BJ (cell line): Measurements from ENCODE around the gene PTPN20. TPM values are rescaled to one million over a fixed set of nuclear protein-coding genes. Genes with fewer than 3 reads are reported as not detected.

ENCODE experiments used
- CTCF ChIA-PET: fragments of 350-600 bp; formaldehyde crosslinking; extraction: SDS; loops from one replicate; lab custom pipeline; 2021; ENCODE audit warnings: antibody characterized with exemption, inconsistent platforms; lab: Yijun Ruan, JAX
- POLR2A ChIA-PET: fragments of 300-600 bp; sonication (Branson Sonifier 250); formaldehyde crosslinking; extraction: SDS; loops from one replicate; lab custom pipeline; 2021; ENCODE audit warnings: antibody characterized with exemption; lab: Charles Lee
- DNase-seq: peaks from one replicate; pipeline ENCODE4 v3.0.0-alpha.2; 2011; ENCODE audit warnings: low read depth
- H3K27me3 ChIP-seq: 2 replicates; pipeline ENCODE4 v1.6.0; 2011; ENCODE audit warnings: low read length; ENCODE audit not compliant: control insufficient read depth, insufficient read depth
- H3K36me3 ChIP-seq: 2 replicates; pipeline ENCODE4 v1.5.1; 2011; ENCODE audit warnings: low read length; ENCODE audit not compliant: control insufficient read depth, insufficient read depth
- H3K4me3 ChIP-seq: 2 replicates; pipeline ENCODE4 v1.5.1; 2011; ENCODE audit warnings: low read depth, mild to moderate bottlenecking, control low read depth, low read length
- CTCF ChIP-seq: IDR thresholded peaks from 2 replicates; pipeline ENCODE4 v1.5.1; 2011; ENCODE audit warnings: low read depth, mild to moderate bottlenecking, control low read depth, inconsistent platforms, low read length, moderate library complexity; ENCODE audit not compliant: insufficient read depth
- polyA plus RNA-seq: library from polyadenylated mRNA; depleted of rRNA; stranded (reverse); fragments of >200 nt; gene quantifications from 2 replicates; pipeline ENCODE4 v1.2.3, GENCODE V29; 2011

Gene PTPN20
- polyA plus RNA-seq, 1 experiment, result 0.04 TPM

DNA sequence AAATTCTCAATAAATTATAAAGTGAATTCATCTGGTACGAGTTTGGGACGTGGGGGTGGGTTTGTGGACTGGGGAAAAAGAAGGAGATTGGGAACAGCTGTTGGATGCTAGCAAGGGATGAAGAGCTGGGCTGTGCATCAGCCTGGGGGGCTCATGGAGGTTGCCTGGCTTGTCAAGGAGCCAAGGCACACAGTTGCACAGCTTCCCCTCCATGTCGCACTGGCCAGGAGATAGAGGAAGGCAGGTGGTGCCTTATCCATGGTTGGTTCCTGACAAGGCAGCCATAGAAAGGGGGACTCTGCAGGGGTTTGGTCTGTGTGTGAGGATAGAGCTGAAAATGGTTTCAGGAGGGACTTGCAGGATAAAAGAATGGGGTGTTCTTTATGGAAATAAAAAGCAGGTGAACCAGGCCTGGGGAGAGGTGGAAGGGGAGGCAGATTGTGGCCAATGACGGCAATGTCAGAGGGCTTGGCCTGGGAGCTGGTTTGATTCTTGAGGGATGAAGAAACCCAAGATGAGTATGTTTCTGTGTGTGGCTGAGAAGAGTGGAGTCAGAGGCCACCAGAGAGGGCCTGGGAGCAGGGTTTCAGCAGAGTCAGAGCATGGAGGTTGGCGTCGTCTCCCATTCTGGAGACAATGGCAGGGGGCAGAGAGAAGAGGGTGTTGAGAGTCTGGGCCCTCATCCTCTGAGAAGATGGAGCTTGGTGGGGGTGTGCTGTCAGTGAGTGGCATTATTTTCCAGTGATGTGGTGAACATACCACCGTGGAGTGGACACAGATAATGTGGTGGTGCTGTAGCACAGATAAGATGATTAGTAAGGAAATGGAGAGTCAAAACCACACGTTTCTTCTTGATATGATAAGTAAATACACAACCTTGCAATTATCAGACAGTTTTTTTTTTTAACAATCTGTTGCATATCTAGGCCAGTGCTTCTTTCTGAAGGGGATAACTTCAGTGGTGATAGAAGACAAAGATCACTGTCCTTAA, 108.2 kb downstream of the PTPN20 start:
- H3K27me3 ChIP-seq, result peaks cover 2% of the 10 kb centered on the region; the same call in 1 of the 2 replicates
- no peaks in the 10 kb centered on the region for H3K36me3 ChIP-seq
- H3K4me3 ChIP-seq, result no peak overlapping the region
- ChIA-PET CTCF (interaction anchor here (0.8 kb wide), 1 partner anchor 293 kb away, joined by 3 read pairs; no protein-coding TSS in a partner anchor), POLR2A (no interaction called here)
- TF ChIP-seq CTCF, result no peak
- no peak for DNase-seq

GRCh38 chr10:47020471-47020870, 109.2 kb downstream of the PTPN20 start:
- ChIA-PET POLR2A (no interaction called here), CTCF (interaction anchor here (3.0 kb wide), 1 partner anchor 292 kb away, joined by 17 read pairs; no protein-coding TSS in a partner anchor)
- Histone ChIP-seq H3K36me3 (no peaks in the 10 kb centered on the region), H3K27me3 (no peaks in the 10 kb centered on the region), H3K4me3 (no peak overlapping the region)
- no peak for DNase-seq
- TF ChIP-seq CTCF, result no peak

DNA sequence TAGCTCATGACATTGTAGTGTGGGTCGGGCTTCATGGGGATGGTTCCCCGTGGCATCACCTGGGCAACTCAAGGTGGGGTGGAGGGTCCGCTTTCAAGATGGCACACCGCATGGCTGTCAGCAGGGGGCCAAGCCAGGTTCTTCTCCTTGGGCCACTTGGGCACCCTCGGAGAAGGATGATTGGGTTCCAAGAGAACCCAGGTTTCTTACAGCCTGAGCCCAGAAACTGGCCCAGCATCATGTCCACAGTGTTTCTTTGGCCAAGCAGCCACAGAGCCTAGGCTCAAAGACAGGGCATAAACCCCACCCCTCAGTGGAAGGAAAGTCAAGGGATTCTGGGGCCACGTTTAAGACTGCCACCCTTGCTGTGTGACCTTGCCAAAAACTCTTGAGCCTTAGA, 110.6 kb downstream of the PTPN20 start:
- DNase-seq, result no peak
- ChIA-PET POLR2A (no interaction called here), CTCF (interaction anchor here (0.6 to 3.0 kb wide), 4 partner anchors 9 to 291 kb away, joined by 3 to 17 read pairs (median 4); no protein-coding TSS in a partner anchor)
- Histone ChIP-seq H3K27me3 (no peaks in the 10 kb centered on the region), H3K4me3 (no peak overlapping the region), H3K36me3 (no peaks in the 10 kb centered on the region)
- no peak for TF ChIP-seq CTCF

- ChIA-PET CTCF (interaction anchor here (1.1 to 3.0 kb wide), 3 partner anchors 8 to 290 kb away, joined by 4 to 17 read pairs (median 4); no protein-coding TSS in a partner anchor), POLR2A (no interaction called here)
- Histone ChIP-seq H3K36me3 (no peaks in the 10 kb centered on the region), H3K4me3 (no peak overlapping the region), H3K27me3 (no peaks in the 10 kb centered on the region)
- no peak for TF ChIP-seq CTCF
- DNase-seq, result no peak
Measured at GRCh38 chr10:47022311-47023131, 111.3 kb downstream of the PTPN20 start.
